Measurements from ENCODE around the gene MNX1. TPM values are rescaled to one million over a fixed set of nuclear protein-coding genes. Genes with fewer than 3 reads are reported as not detected.

Gene MNX1
- total and polyA plus RNA-seq, 10 of the 15 experiments (the other 5 are each of a cell fraction or from before 2014, with no cell fraction given) = 0.22 to 2.7 (median 1.3) TPM; not detected in 1

Other genes starting within 250 kb of the MNX1 start
- gene LMBR1, start 117.5 kb downstream of the MNX1 start, total RNA-seq (2014; rRNA removed) = 49.0 and 63.5 TPM in 2 replicates
- 27.1 and 28.3 TPM in 2 replicates for gene LMBR1, start 117.5 kb downstream of the MNX1 start, total RNA-seq (2014; rRNA removed; fragmentation: Illumina TruSeq; extraction: Trizol)
- 44.4 and 52.9 TPM in 2 replicates for gene LMBR1, start 117.5 kb downstream of the MNX1 start, total RNA-seq (2021)
- gene LMBR1, start 117.5 kb downstream of the MNX1 start, polyA plus RNA-seq (2011; rRNA removed) = 29.1 and 43.4 TPM in 2 replicates
- 28.4 and 33.4 TPM in 2 replicates for gene LMBR1, start 117.5 kb downstream of the MNX1 start, polyA plus RNA-seq (2014; fragmentation: Illumina TruSeq; extraction: Trizol)
- 1 to 10 TPM; 4.0 to 7.5 TPM for gene LMBR1, start 117.5 kb downstream of the MNX1 start, polyA plus RNA-seq (2014; fragmentation: Nextera tagmentation; extraction: Ambion mirVana)
- 24.7 and 27.4 TPM in 2 replicates for gene LMBR1, start 117.5 kb downstream of the MNX1 start, polyA plus RNA-seq (2014; rRNA removed)
- 10 to 100 TPM; 44.2 to 46.5 TPM for gene LMBR1, start 117.5 kb downstream of the MNX1 start, polyA plus RNA-seq (2016; fragmentation: Nextera tagmentation; extraction: Ambion mirVana)
- gene NOM1, start 61.0 kb downstream of the MNX1 start, total RNA-seq (2014; rRNA removed) = 17.6 and 19.0 TPM in 2 replicates
- gene NOM1, start 61.0 kb downstream of the MNX1 start, total RNA-seq (2014; rRNA removed; fragmentation: Illumina TruSeq; extraction: Trizol) = 13.1 and 18.1 TPM in 2 replicates
- 18.3 and 20.1 TPM in 2 replicates for gene NOM1, start 61.0 kb downstream of the MNX1 start, total RNA-seq (2021)
- gene NOM1, start 61.0 kb downstream of the MNX1 start, polyA plus RNA-seq (2011; rRNA removed) = 15.7 and 18.0 TPM in 2 replicates
- 18.2 and 21.6 TPM in 2 replicates for gene NOM1, start 61.0 kb downstream of the MNX1 start, polyA plus RNA-seq (2014; fragmentation: Illumina TruSeq; extraction: Trizol)
- gene NOM1, start 61.0 kb downstream of the MNX1 start, polyA plus RNA-seq (2014; fragmentation: Nextera tagmentation; extraction: Ambion mirVana) = 1 to 10 TPM; 2.9 to 4.2 TPM
- 20.8 and 21.3 TPM in 2 replicates for gene NOM1, start 61.0 kb downstream of the MNX1 start, polyA plus RNA-seq (2014; rRNA removed)
- gene NOM1, start 61.0 kb downstream of the MNX1 start, polyA plus RNA-seq (2016; fragmentation: Nextera tagmentation; extraction: Ambion mirVana) = 10 to 100 TPM; 12.7 to 13.9 TPM
- gene UBE3C, start 128.3 kb upstream of the MNX1 start, total RNA-seq (2014; rRNA removed) = 65.9 and 82.0 TPM in 2 replicates
- 59.9 and 60.2 TPM in 2 replicates for gene UBE3C, start 128.3 kb upstream of the MNX1 start, total RNA-seq (2014; rRNA removed; fragmentation: Illumina TruSeq; extraction: Trizol)
- gene UBE3C, start 128.3 kb upstream of the MNX1 start, total RNA-seq (2021) = 48.2 and 51.7 TPM in 2 replicates
- gene UBE3C, start 128.3 kb upstream of the MNX1 start, polyA plus RNA-seq (2011; rRNA removed) = 47.2 and 54.8 TPM in 2 replicates
- gene UBE3C, start 128.3 kb upstream of the MNX1 start, polyA plus RNA-seq (2014; fragmentation: Illumina TruSeq; extraction: Trizol) = 46.0 and 57.9 TPM in 2 replicates
- gene UBE3C, start 128.3 kb upstream of the MNX1 start, polyA plus RNA-seq (2014; fragmentation: Nextera tagmentation; extraction: Ambion mirVana) = 10 to 100 TPM in 1 of 2 experiments, 1 to 10 TPM in 1; 7.9 to 10.8 TPM
- 41.0 and 44.5 TPM in 2 replicates for gene UBE3C, start 128.3 kb upstream of the MNX1 start, polyA plus RNA-seq (2014; rRNA removed)
- 10 to 100 TPM; 17.6 to 26.4 TPM for gene UBE3C, start 128.3 kb upstream of the MNX1 start, polyA plus RNA-seq (2016; fragmentation: Nextera tagmentation; extraction: Ambion mirVana)